RWPE1 (cell line): ENCODE measurements around the gene ASPN.

ENCODE experiments used
- CTCF ChIA-PET: fragments of 350-600 bp; sonication (Branson Sonifier 250); formaldehyde crosslinking; extraction: SDS; loops from one replicate; lab custom pipeline; 2021; lab: Yijun Ruan, JAX
- POLR2A ChIA-PET: fragments of 400-600 bp; formaldehyde crosslinking; extraction: SDS; loops from one replicate; lab custom pipeline; 2020; ENCODE audit warnings: antibody characterized with exemption; ENCODE audit not compliant: low non-redundant PET; lab: Yijun Ruan, JAX
- DNase-seq: peaks from one replicate; pipeline ENCODE4 v3.0.0; 2012; ENCODE audit warnings: low spot score
- H3K27ac ChIP-seq: fragments of 450-650 bp; 2 replicates; pipeline ENCODE4 v1.5.1; 2017
- TF ChIP-seq, protein P1 (sequence below): fragments of 450-650 bp; conservative IDR thresholded peaks from 2 replicates; pipeline ENCODE4 v1.5.1; 2017; ENCODE audit warnings: low read depth, mild to moderate bottlenecking

Gene ASPN

DNA sequence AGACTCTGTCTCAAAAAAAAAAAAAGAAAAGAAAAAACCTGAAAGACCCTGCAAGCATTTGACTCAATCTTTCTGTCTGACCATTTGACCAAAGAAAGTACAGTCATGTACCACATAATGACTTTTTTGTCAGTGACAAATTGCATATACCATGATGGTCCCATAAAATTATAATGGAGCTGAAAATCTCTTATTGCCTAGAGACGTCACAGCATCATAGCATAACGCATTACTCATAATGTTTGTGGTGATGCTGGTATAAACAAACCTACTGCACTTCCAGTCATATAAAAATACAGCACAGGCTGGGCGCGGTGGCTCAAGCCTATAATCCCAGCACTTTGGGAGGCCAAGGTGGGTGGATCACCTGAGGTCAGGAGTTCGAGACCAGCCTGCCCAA is 43.0 kb upstream of the ASPN start:
- DNase-seq: no peak
- no peak overlapping the region for H3K27ac ChIP-seq
- ChIA-PET CTCF (interaction anchor here (0.7 kb wide), 1 partner anchor 48 kb away, joined by 3 read pairs; no protein-coding TSS in a partner anchor), POLR2A (interaction anchor here (0.7 kb wide), 1 partner anchor 17 kb away, joined by 6 read pairs; no protein-coding TSS in a partner anchor)
- TF ChIP-seq, protein P1, sequence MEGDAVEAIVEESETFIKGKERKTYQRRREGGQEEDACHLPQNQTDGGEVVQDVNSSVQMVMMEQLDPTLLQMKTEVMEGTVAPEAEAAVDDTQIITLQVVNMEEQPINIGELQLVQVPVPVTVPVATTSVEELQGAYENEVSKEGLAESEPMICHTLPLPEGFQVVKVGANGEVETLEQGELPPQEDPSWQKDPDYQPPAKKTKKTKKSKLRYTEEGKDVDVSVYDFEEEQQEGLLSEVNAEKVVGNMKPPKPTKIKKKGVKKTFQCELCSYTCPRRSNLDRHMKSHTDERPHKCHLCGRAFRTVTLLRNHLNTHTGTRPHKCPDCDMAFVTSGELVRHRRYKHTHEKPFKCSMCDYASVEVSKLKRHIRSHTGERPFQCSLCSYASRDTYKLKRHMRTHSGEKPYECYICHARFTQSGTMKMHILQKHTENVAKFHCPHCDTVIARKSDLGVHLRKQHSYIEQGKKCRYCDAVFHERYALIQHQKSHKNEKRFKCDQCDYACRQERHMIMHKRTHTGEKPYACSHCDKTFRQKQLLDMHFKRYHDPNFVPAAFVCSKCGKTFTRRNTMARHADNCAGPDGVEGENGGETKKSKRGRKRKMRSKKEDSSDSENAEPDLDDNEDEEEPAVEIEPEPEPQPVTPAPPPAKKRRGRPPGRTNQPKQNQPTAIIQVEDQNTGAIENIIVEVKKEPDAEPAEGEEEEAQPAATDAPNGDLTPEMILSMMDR: no peak

DNA sequence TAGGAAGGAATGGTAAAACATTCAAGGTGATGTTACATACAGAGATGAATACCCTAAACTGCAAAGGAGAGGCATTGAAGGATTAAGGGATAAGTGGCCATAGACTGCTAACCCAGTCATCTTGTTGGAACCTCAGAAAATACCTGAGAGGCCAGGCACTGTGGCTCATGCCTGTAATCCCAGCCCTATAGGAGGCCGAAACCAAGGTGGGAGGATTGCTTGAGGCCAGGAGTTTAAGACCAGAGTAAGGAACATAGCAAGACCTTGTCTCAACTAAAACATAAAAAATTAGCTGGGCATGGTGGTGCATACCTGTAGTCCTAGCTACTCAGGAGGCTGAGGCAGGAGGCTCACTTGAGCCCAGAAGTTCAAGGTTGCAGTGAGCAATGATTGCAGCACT is 42.6 kb upstream of the ASPN start:
- TF ChIP-seq, protein P1: no peak
- POLR2A ChIA-PET: no interaction called here
- H3K27ac ChIP-seq: no peak overlapping the region
- CTCF ChIA-PET: interaction anchor here (0.7 kb wide), 1 partner anchor 48 kb away, joined by 3 read pairs; no protein-coding TSS in a partner anchor
- DNase-seq: no peak

DNA sequence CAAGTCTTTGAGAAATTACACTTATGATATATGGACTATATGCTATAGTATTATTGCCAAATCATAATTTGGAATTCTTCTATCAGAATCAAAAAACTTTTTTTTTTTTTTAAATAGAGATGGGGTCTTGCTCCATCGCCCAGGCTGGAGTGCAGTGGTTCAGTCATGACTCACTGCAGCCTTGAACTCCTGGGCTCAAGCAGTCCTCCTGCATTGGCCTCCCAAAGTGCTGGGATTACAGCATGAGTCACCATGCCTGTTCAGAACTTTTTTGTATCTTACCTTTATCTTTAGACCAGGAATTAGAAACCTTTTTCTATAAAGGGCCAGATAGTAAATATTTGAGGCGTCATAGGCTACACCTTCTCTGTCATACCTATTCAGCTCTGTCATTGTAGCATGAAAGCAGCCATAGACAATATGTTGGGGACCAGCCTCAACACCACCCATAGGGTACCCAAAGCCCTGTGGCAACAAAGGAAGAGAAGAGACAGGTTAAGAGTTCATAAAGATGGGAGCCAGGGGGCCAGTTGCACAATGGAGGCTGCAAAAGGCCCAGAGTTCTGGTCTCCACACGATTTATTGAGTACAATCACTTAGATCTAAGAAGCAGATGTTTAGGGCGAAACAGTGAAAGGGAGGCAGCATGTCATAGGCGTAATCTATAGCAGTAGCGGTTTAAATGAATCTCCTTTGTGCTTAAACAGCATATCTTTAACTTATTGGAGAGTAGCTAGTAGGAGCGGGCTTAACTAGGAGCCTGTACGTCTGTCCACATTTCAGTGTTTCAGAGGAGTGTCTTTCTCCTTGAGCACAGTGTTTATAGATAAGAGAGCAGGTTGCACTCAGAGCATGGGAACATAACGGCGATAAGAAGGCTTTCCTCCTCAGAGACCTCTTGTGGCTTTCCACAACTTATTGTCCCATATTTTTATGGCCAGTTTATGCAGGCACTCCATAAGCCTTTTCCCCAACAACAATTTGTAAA is 41.0 kb upstream of the ASPN start:
- CTCF ChIA-PET: no interaction called here
- no peak for DNase-seq
- no peak overlapping the region for H3K27ac ChIP-seq
- TF ChIP-seq, protein P1: no peak
- POLR2A ChIA-PET: no interaction called here

DNA sequence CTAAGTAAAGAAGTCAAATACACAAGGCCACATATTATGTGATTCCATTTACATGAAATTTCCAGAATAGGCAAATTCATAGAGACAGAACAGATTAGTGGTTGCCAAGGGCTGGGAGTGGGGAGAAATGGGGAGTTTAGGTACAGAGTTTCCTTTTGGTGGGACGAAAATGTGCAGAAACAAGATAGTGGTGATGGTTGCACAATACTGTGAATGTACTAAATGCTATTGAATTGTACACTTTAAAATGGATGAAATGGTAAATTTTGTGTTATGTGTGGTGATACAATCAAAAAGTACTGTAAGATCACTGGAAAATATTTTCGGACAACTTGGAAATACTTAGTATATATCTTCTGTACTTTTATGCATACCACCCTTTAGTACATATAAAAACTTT is 38.5 kb upstream of the ASPN start:
- DNase-seq: no peak
- POLR2A ChIA-PET: no interaction called here
- TF ChIP-seq, protein P1: no peak
- H3K27ac ChIP-seq: no peak overlapping the region
- CTCF ChIA-PET: interaction anchor here (1.0 kb wide), 1 partner anchor 19 kb away, joined by 3 read pairs; no protein-coding TSS in a partner anchor

DNA sequence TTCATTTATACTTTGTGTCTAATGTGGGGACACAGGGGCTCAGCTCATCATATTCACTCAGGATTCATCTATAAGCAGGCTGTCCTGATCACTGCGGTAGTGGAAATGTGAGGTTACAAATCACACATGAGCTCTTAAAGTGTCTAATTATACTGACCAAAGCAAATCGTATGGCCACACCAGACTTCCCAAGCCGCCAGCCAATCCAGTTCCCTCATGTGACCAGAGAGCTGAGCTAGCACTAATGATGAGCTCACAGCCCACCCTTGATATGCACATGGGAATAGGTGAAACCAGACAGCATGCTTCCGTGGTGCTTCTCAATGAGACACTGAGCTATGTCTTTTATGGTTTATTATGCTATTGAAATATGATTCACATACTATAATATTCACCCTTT is 35.9 kb upstream of the ASPN start:
- CTCF ChIA-PET: interaction anchor here (0.6 kb wide), 1 partner anchor 669 kb away, joined by 3 read pairs; no protein-coding TSS in a partner anchor
- H3K27ac ChIP-seq: no peak overlapping the region
- DNase-seq: no peak
- POLR2A ChIA-PET: no interaction called here
- TF ChIP-seq, protein P1: no peak

DNA sequence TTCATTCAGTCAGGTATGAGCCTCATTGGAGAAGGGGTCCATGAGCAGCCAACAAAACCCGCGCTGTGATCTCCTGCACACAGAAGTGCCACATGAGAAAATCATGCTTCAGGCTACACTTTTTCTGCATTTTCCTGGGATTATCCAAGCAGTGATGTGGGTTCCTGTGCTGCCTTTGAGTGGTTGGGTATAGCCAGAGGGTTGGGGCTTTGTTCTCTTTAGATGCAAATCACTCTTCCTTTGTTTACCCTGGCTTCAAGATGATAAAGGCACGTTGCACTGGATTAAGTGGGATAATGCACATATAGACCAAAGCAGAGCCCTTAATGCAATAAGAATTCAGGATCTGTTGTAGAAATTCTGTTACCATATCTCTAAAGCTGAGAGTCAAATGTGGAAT is 34.7 kb upstream of the ASPN start:
- TF ChIP-seq, protein P1: no peak
- no peak overlapping the region for H3K27ac ChIP-seq
- CTCF ChIA-PET: no interaction called here
- DNase-seq: no peak
- POLR2A ChIA-PET: no interaction called here
